Neural crest cell (in vitro differentiated cells): Measurements from ENCODE around the gene TMEM140. TPM values are rescaled to one million over a fixed set of nuclear protein-coding genes. Genes with fewer than 3 reads are reported as not detected.

Source experiments
- DNase-seq: peaks from one replicate; pipeline ENCODE4 v3.0.0; 2021; ENCODE audit warnings: low read depth, mixed read lengths, low spot score
- H3K27ac Mint-ChIP-seq: one replicate; pipeline ENCODE4 v1.8.0; 2021; ENCODE audit warnings: mild to moderate bottlenecking, mixed read lengths; ENCODE audit not compliant: unreplicated experiment
- H3K27me3 Mint-ChIP-seq: 2 replicates; pipeline ENCODE4 v1.8.0; 2021; ENCODE audit warnings: low read depth, mild to moderate bottlenecking, mixed read lengths
- H3K36me3 Mint-ChIP-seq: 2 replicates; pipeline ENCODE4 v1.8.0; 2021; ENCODE audit warnings: low read depth, mild to moderate bottlenecking, mixed read lengths
- H3K4me1 Mint-ChIP-seq: 2 replicates; pipeline ENCODE4 v1.8.0; 2021; ENCODE audit warnings: mixed read lengths
- H3K4me3 Mint-ChIP-seq: one replicate; pipeline ENCODE4 v1.8.0; 2021; ENCODE audit warnings: mild to moderate bottlenecking, mixed read lengths
- H3K9me3 Mint-ChIP-seq: 2 replicates; pipeline ENCODE4 v1.8.0; 2021; ENCODE audit warnings: mixed read lengths
- total RNA-seq: library from RNA; stranded (reverse); gene quantifications from 2 replicates; pipeline ENCODE4 v1.2.1, GENCODE V29; 2021
- TF ChIP-seq, protein P1 (sequence below): fragments of 200-600 bp; sonication (generic); conservative IDR thresholded peaks from 2 replicates; pipeline ENCODE4 v1.5.0; 2021; ENCODE audit warnings: antibody characterized with exemption, mild to moderate bottlenecking

Gene TMEM140
- total RNA-seq, 1 donor from 2014 or later, result 0.12 TPM

- Mint-ChIP-seq H3K27ac (peak overlapping the region; percentile 35), H3K27me3 (no peaks in the 10 kb centered on the region), H3K4me1 (peaks cover 42% of the 10 kb centered on the region), H3K36me3 (peaks cover 37% of the 10 kb centered on the region), H3K4me3 (peak overlapping the region; percentile 73), H3K9me3 (peaks cover 2% of the 10 kb centered on the region)
- TF ChIP-seq, protein P1, sequence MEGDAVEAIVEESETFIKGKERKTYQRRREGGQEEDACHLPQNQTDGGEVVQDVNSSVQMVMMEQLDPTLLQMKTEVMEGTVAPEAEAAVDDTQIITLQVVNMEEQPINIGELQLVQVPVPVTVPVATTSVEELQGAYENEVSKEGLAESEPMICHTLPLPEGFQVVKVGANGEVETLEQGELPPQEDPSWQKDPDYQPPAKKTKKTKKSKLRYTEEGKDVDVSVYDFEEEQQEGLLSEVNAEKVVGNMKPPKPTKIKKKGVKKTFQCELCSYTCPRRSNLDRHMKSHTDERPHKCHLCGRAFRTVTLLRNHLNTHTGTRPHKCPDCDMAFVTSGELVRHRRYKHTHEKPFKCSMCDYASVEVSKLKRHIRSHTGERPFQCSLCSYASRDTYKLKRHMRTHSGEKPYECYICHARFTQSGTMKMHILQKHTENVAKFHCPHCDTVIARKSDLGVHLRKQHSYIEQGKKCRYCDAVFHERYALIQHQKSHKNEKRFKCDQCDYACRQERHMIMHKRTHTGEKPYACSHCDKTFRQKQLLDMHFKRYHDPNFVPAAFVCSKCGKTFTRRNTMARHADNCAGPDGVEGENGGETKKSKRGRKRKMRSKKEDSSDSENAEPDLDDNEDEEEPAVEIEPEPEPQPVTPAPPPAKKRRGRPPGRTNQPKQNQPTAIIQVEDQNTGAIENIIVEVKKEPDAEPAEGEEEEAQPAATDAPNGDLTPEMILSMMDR, result no peak
- no peak for DNase-seq
Measured at GRCh38 chr7:135167365-135167917, 19.6 kb downstream of the TMEM140 start.

DNA sequence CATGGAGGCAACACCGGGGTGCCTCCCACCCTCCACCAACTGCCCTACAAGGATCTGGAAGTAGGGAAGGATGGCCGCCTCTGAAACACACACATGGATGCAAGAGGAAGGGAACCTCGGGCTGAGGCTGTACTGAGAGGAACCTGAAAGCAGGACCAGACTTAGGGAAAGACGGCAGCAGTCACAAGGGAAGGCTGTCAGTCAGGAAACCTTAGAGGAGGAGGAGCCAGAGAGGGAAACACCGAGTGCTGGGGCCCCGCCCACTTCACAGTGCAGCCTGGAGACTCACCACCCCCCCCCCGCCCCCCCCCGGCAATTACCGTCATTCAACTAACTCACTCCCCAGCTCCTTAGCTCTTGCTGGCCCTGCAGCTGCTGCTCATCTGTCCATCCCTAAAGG is 20.1 kb downstream of the TMEM140 start:
- Mint-ChIP-seq H3K4me3 (peak overlapping the region; percentile 92), H3K27me3 (no peaks in the 10 kb centered on the region), H3K36me3 (peaks cover 31% of the 10 kb centered on the region), H3K27ac (no peak overlapping the region), H3K9me3 (peaks cover 2% of the 10 kb centered on the region), H3K4me1 (peaks cover 42% of the 10 kb centered on the region)
- TF ChIP-seq, protein P1, result no peak
- no peak for DNase-seq

GRCh38 chr7:135168489-135169140 is 20.7 kb downstream of the TMEM140 start:
- peaks cover 42% of the 10 kb centered on the region for H3K4me1 Mint-ChIP-seq
- no peaks in the 10 kb centered on the region for H3K27me3 Mint-ChIP-seq
- H3K27ac Mint-ChIP-seq, result no peak overlapping the region
- peak overlapping the region; percentile 92 for H3K4me3 Mint-ChIP-seq
- DNase-seq, result no peak
- TF ChIP-seq, protein P1, result no peak
- peaks cover 30% of the 10 kb centered on the region for H3K36me3 Mint-ChIP-seq
- H3K9me3 Mint-ChIP-seq, result peaks cover 2% of the 10 kb centered on the region

- Mint-ChIP-seq H3K4me1 (peaks cover 38% of the 10 kb centered on the region), H3K4me3 (peak overlapping the region; percentile 92), H3K36me3 (peaks cover 24% of the 10 kb centered on the region), H3K27ac (peak overlapping the region; percentile 2), H3K27me3 (no peaks in the 10 kb centered on the region), H3K9me3 (no peaks in the 10 kb centered on the region)
- no peak for DNase-seq
- TF ChIP-seq, protein P1, result peak; percentile 42
Measured at GRCh38 chr7:135169141-135169963, 21.5 kb downstream of the TMEM140 start.

DNA sequence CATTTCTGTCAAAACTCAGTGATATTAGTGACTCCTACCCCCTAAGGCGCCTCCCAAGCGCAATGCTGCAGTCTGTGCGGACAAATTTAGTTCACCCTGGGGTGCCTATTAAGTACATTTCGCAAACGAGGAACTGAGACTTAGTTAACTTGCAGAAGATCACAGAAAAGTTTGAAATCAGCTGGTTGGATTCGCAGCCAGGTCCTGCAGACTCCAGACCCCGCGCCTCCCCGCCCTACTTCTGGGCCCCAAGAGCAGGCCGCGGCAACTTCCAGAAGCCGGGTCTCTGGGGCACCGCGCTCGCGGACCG is 22.0 kb downstream of the TMEM140 start:
- H3K27me3 Mint-ChIP-seq, result no peaks in the 10 kb centered on the region
- peaks cover 38% of the 10 kb centered on the region for H3K4me1 Mint-ChIP-seq
- H3K9me3 Mint-ChIP-seq, result no peaks in the 10 kb centered on the region
- H3K4me3 Mint-ChIP-seq, result peak overlapping the region; percentile 92
- peak overlapping the region; percentile 2 for H3K27ac Mint-ChIP-seq
- DNase-seq, result no peak
- peaks cover 20% of the 10 kb centered on the region for H3K36me3 Mint-ChIP-seq
- TF ChIP-seq, protein P1, result no peak
